Measurements from ENCODE around the gene NUDT15. TPM values are rescaled to one million over a fixed set of nuclear protein-coding genes. Genes with fewer than 3 reads are reported as not detected.

The NUDT15 gene
- total RNA-seq, 6 experiments from 2014 or later: 5.1 to 7.6 (median 6.3) TPM

- WGBS (ENCODE audit: insufficient coverage, low coverage, low lambda C conversion rate, missing lambda C conversion rate): 94% methylated on average over 4 of the region's 4 CpGs
- peaks cover 0 to 80% (median 22%) of the 10 kb centered on the region in 4 donors for H3K36me3 ChIP-seq
- intact Hi-C loops (cut with DNase I): no loop called here
- no peaks in the 10 kb centered on the region for H3K9me3 ChIP-seq
- H3K27me3 ChIP-seq: no peaks in the 10 kb centered on the region
- ATAC-seq: no peak
- no peak overlapping the region for H3K4me3 ChIP-seq
- H3K4me1 ChIP-seq: no peaks in the 10 kb centered on the region
- no peak overlapping the region for H3K27ac ChIP-seq
- no peak for DNase-seq
- TF ChIP-seq CTCF (IDR thresholded peaks at IDR 0.05): no peak
- no peak for TF ChIP-seq POLR2A (IDR thresholded peaks at IDR 0.05)
These were observed 44.2 kb downstream of the NUDT15 start for GRCh38 chr13:48081739-48082138.

- Histone ChIP-seq H3K4me3 (no peak overlapping the region), H3K27ac (no peak overlapping the region), H3K4me1 (no peaks in the 10 kb centered on the region), H3K9me3 (no peaks in the 10 kb centered on the region), H3K36me3 (peaks cover 0 to 43% (median 2%) of the 10 kb centered on the region in 4 donors), H3K27me3 (no peaks in the 10 kb centered on the region)
- ATAC-seq (no peak), DNase-seq (no peak)
- intact Hi-C loops (cut with DNase I): no loop called here
- no peak for TF ChIP-seq POLR2A (IDR thresholded peaks at IDR 0.05)
- no peak for TF ChIP-seq CTCF (IDR thresholded peaks at IDR 0.05)
- WGBS (ENCODE audit: insufficient coverage, low coverage, low lambda C conversion rate, missing lambda C conversion rate): 97% methylated on average over 2 of the region's 2 CpGs
These were observed 48.7 kb downstream of the NUDT15 start for GRCh38 chr13:48086272-48086671.

- ATAC-seq (no peak), DNase-seq (no peak)
- no peak for TF ChIP-seq POLR2A (IDR thresholded peaks at IDR 0.05)
- TF ChIP-seq CTCF (IDR thresholded peaks at IDR 0.05): no peak
- H3K27ac ChIP-seq: no peak overlapping the region
- H3K4me1 ChIP-seq: peaks cover 0 to 35% (median 8%) of the 10 kb centered on the region in 4 donors
- H3K9me3 ChIP-seq: no peaks in the 10 kb centered on the region
- intact Hi-C loops (cut with DNase I): no loop called here
- no peaks in the 10 kb centered on the region for H3K36me3 ChIP-seq
- peak overlapping the region; percentile 88 to 98 (median 91) for H3K4me3 ChIP-seq
- no peaks in the 10 kb centered on the region for H3K27me3 ChIP-seq
- WGBS (ENCODE audit: insufficient coverage, low coverage, low lambda C conversion rate, missing lambda C conversion rate): 74% methylated on average over 9 of the region's 9 CpGs
These were observed 56.1 kb downstream of the NUDT15 start for GRCh38 chr13:48093588-48093987.

- intact Hi-C loops (cut with DNase I): no loop called here
- Histone ChIP-seq H3K9me3 (no peaks in the 10 kb centered on the region), H3K27me3 (no peaks in the 10 kb centered on the region), H3K27ac (peak overlapping the region; percentile 69 to 80 (median 71)), H3K4me1 (peaks cover 0 to 35% (median 8%) of the 10 kb centered on the region in 4 donors), H3K4me3 (peak overlapping the region; percentile 88 to 98 (median 91)), H3K36me3 (no peaks in the 10 kb centered on the region)
- TF ChIP-seq CTCF (IDR thresholded peaks at IDR 0.05) (no peak), POLR2A (IDR thresholded peaks at IDR 0.05) (no peak)
- no peak for ATAC-seq
- WGBS (ENCODE audit: insufficient coverage, low coverage, low lambda C conversion rate, missing lambda C conversion rate): 0% methylated on average over 13 of the region's 14 CpGs
- no peak for DNase-seq
These were observed 56.9 kb downstream of the NUDT15 start for GRCh38 chr13:48094404-48094780.
